Stomach smooth muscle (tissue), 2 donors: ENCODE results near the gene NLRC3.
"Not testable (repeated sequence)": the region's sequence is repeated elsewhere in the genome, so short reads cannot be mapped to it uniquely, and the experiment has no call there.

Experiments
- H3K27ac ChIP-seq: one replicate; pipeline ENCODE4 v1.7.0; 2013; ENCODE audit warnings: mild to moderate bottlenecking, low read length, inconsistent platforms
- H3K27me3 ChIP-seq, 2 donors: one replicate each; pipeline ENCODE4 v1.7.0; 2013; ENCODE audit warnings: low read length in 2 of 2; ENCODE audit not compliant: insufficient read depth in 2 of 2, control insufficient read depth in 1 of 2
- H3K36me3 ChIP-seq, 2 donors: one replicate each; pipeline ENCODE4 v1.7.0; 2013; ENCODE audit warnings: low read length in 2 of 2; ENCODE audit not compliant: control insufficient read depth in 2 of 2, insufficient read depth in 2 of 2
- H3K4me1 ChIP-seq: one replicate; pipeline ENCODE4 v1.7.0; 2013; ENCODE audit warnings: low read length; ENCODE audit not compliant: control insufficient read depth, insufficient read depth
- H3K4me3 ChIP-seq, 2 donors: one replicate each; pipeline ENCODE4 v1.7.0; 2013; ENCODE audit warnings: low read length in 2 of 2
- H3K9ac ChIP-seq, 2 donors: one replicate each; pipeline ENCODE4 v1.7.0; 2013; ENCODE audit warnings: low read length in 2 of 2, mild to moderate bottlenecking in 1 of 2
- H3K9me3 ChIP-seq, 2 donors: one replicate each; pipeline ENCODE4 v1.7.0; 2013; ENCODE audit warnings: low read length in 2 of 2; ENCODE audit not compliant: control insufficient read depth in 2 of 2
- donor health status: healthy.
- donor health status: Pancreatic carcinoma.

Gene NLRC3

DNA sequence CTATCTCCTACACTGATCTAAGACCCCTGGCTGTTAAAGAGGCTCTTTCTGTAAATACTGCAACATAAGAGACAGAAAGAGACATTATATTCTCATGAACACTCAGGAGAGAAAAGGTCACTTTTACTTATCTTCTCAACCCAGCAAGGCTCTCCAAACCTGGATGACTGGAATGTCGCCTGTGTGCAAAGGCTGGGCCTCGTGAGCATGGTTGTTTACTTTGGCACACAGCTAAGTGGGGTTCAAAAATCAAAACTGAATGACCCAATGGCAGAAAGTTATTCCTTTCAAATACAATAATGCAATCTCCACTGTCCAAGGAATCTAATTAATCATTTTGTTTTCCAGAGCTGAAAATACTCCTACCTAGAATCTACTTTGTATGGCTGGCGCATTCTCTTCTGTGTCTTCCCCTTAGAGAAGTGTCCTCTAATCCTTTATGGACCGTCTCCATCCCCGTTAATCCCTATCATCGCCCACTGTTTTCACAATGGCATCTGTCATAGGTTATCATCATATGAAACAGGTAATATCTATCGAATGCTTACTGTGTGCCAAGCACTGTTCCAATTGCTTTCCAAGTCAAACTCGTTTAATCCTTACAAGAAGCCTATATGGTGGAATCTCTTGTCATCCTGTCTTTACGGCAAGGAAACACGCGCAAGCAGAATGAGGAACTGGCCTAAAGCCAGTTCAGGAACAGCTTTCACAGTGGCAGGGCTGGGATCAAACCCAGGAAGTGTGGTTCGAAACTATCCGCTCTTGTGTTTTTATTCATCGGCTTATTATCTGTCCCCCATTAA, 32.9 kb upstream of the NLRC3 start:
- H3K4me3 ChIP-seq: peak overlapping the region; percentile 84 to 95

DNA sequence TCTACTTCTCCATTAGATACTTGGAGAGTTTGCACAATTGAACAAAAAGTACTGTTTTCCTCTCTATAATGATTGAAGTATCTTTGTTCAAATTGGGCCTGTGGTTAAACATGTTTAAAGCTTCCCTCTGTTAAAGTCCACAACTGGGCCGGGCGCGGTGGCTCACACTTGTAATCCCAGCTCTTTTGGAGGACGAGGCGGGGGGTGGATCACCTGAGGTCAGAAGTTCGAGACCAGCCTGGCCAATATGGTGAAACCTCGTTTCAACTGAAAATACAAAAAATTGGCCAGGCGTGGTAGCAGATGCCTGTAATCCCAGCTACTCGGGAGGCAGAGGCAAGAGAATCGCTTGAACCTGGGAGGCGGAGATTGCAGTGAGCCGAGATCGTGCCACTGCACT, 31.8 kb upstream of the NLRC3 start:
- not testable (repeated sequence) for H3K9ac ChIP-seq, H3K36me3 ChIP-seq, H3K4me3 ChIP-seq, H3K9me3 ChIP-seq, H3K27me3 ChIP-seq, H3K27ac ChIP-seq
- H3K4me1 ChIP-seq: peaks cover 15% of the 10 kb centered on the region

More for the DNA sequence above, 32.9 kb upstream of the NLRC3 start:
- Histone ChIP-seq H3K9me3 (no peaks in the 10 kb centered on the region), H3K9ac (peak overlapping the region in 1 of 2 donors; percentile 59), H3K4me1 (peaks cover 15% of the 10 kb centered on the region), H3K36me3 (peaks cover 0 to under 1% of the 10 kb centered on the region in 2 donors), H3K27ac (no peak overlapping the region), H3K27me3 (no peaks in the 10 kb centered on the region)

DNA sequence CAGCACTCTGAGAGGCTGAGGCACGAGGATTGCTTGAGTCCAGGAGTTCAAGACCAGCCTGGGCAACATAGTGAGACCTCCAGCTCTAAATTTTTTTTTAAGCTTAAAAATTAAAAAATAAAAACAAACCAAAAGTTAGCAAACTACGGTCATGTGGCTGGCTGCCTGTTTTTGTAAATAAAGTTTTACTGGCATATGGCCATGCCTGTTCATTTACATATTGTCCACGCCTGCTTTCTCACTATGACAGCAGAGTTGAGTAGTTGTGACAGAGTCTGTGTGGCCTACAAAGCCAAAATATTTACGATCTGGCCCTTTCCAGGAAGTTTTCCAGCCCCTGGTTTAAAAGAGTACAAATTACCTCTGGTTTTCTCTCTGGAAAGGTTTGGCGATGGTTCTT, 30.9 kb upstream of the NLRC3 start:
- H3K9me3 ChIP-seq: no peaks in the 10 kb centered on the region
- H3K27me3 ChIP-seq: no peaks in the 10 kb centered on the region
- no peak overlapping the region for H3K27ac ChIP-seq
- no peak overlapping the region for H3K9ac ChIP-seq
- H3K4me1 ChIP-seq: peaks cover 15% of the 10 kb centered on the region
- no peak overlapping the region for H3K4me3 ChIP-seq
- H3K36me3 ChIP-seq: no peaks in the 10 kb centered on the region

DNA sequence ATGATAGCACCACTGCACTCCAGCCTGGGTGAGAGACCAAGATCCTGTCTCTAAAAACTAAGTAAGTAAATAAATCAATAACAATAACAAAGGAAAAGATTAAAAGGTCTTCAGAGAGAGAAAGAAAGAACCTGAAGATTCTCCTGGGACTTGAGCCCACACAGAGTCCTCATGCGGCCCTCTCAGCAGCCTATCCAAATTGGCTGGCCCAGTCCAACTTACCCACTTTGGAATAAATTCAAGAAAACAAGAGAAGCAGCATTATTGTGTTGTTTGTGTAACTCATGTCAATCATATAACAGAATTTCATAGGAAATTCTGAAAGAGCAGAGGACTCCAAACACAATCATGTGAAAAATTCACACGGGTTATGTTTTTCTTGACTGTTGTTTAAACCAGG, 30.4 kb upstream of the NLRC3 start:
- no peak overlapping the region for H3K9ac ChIP-seq
- H3K4me1 ChIP-seq: peaks cover 14% of the 10 kb centered on the region
- H3K36me3 ChIP-seq: peaks cover 0 to 2% of the 10 kb centered on the region in 2 donors
- no peak overlapping the region for H3K27ac ChIP-seq
- H3K9me3 ChIP-seq: no peaks in the 10 kb centered on the region
- no peak overlapping the region for H3K4me3 ChIP-seq
- H3K27me3 ChIP-seq: no peaks in the 10 kb centered on the region

DNA sequence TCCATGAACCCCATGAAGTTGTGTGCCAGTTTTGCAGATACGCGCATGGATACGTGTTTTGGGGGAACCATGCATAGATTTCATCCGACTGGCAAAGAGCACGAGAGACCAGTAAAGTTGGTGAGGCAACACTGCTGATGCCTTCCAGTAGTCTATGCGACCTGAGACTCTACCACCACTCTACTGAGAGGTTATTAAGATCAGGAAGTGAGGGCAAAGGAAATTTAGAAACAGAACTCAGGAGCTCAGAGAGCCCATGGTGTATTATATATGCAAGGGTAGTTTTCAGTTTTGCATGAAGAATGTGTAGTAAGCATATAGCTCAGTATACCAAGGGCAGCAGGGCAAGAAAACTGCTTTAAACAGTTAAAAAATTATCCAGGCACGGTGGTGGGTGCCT, 30.0 kb upstream of the NLRC3 start:
- Histone ChIP-seq H3K9ac (no peak overlapping the region), H3K9me3 (no peaks in the 10 kb centered on the region), H3K4me1 (peaks cover 11% of the 10 kb centered on the region), H3K4me3 (no peak overlapping the region), H3K27ac (no peak overlapping the region), H3K36me3 (peaks cover 2 to 6% of the 10 kb centered on the region in 2 donors), H3K27me3 (no peaks in the 10 kb centered on the region)

DNA sequence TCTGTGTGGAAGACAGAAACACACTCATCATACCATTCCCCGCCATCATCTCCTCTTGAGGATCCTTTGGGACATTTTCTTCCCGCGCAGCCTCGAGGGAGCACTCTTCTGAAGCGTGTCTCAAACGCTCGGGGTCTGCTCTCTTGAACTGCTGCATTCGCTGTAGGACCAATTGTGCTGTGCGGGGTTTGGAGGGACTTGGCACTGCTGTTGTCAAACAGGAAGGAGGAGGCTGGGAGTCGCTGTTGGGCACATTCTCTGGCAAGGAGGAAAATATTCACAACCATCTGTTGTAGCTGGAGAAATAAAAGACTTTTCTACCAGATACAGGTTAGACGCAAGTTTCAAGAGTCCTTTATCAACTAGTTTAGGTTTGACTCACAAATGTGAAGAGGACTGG, 29.2 kb upstream of the NLRC3 start:
- no peaks in the 10 kb centered on the region for H3K9me3 ChIP-seq
- no peaks in the 10 kb centered on the region for H3K27me3 ChIP-seq
- H3K4me3 ChIP-seq: no peak overlapping the region
- H3K27ac ChIP-seq: no peak overlapping the region
- H3K9ac ChIP-seq: no peak overlapping the region
- peaks cover 4 to 13% of the 10 kb centered on the region in 2 donors for H3K36me3 ChIP-seq
- peaks cover 11% of the 10 kb centered on the region for H3K4me1 ChIP-seq

DNA sequence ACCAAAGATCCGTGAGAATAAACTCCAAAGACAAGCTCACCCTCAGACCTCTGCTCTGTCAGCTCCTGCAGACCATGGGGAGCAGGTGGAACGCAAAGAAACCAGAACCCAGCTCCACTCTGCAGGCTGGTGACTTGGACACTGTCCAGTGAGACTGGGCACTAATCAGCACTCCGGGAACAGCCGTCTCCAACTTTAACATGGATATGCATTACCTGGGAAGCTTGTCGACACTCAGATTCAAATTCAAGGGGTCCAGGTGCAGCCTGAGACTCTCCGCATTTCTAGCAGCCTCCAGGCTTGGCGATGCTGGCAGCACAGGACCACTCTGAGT, 25.1 kb upstream of the NLRC3 start:
- H3K9me3 ChIP-seq: no peaks in the 10 kb centered on the region
- H3K9ac ChIP-seq: no peak overlapping the region
- no peaks in the 10 kb centered on the region for H3K27me3 ChIP-seq
- H3K27ac ChIP-seq: no peak overlapping the region
- no peaks in the 10 kb centered on the region for H3K4me1 ChIP-seq
- peaks cover 11 to 20% of the 10 kb centered on the region in 2 donors for H3K36me3 ChIP-seq
- no peak overlapping the region for H3K4me3 ChIP-seq

DNA sequence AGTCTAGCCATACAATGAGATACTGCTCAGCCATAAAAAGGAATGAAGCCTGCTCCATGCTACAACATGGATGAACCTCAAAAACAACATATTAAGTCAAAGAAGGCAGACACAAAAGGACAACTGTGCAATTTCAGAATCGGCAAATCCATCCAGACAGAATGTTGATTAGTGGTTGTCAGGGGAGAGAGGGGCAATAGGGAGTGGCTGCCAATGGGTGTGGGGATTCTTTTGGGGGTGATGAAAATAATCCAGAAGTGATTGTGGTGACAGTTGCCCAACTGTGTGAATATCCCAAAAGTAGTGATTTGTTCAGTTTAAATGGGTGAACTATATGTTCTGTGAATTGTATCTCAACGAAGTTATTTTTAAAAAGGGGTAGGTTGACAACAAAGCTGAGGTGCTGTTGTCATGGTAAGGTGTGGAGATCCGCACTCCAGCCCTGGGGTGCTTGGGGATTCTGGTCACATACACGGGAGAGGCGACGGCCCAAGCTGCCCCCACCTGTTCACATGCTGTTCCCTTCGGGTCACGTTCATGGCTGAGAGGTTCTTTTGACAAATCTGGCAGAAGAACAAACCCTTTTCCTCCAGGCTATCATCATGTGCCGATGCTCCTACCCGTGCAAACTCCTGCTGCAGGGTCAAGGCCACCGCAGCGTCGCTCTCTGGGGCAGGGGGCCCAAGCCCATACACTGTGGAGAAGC, 24.6 kb upstream of the NLRC3 start:
- H3K27me3 ChIP-seq: no peaks in the 10 kb centered on the region
- H3K27ac ChIP-seq: no peak overlapping the region
- H3K9ac ChIP-seq: no peak overlapping the region
- no peak overlapping the region for H3K4me3 ChIP-seq
- H3K9me3 ChIP-seq: no peaks in the 10 kb centered on the region
- H3K36me3 ChIP-seq: peaks cover 11 to 20% of the 10 kb centered on the region in 2 donors
- H3K4me1 ChIP-seq: no peaks in the 10 kb centered on the region

DNA sequence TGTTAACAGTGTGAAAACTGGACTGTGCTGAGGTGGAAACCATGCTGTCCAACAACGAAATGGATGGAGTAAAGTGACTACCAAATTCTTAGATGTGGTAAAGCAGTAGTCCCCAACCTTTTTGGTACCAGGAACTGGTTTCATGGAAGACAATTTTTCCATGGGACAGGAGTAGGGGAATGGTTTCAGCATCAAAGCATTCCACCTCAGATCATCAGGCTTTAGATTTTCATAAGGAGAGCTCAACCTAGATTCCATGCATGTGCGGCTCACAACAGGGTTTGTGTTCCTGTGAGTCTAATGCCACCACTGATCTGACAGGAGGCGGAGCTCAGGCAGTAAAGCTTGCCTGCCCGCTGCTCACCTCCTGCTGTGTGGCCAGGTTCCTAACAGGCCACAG, 22.7 kb upstream of the NLRC3 start:
- Histone ChIP-seq H3K36me3 (peaks cover 11 to 20% of the 10 kb centered on the region in 2 donors), H3K9me3 (no peaks in the 10 kb centered on the region), H3K27me3 (no peaks in the 10 kb centered on the region), H3K27ac (no peak overlapping the region), H3K9ac (no peak overlapping the region), H3K4me1 (no peaks in the 10 kb centered on the region), H3K4me3 (no peak overlapping the region)

DNA sequence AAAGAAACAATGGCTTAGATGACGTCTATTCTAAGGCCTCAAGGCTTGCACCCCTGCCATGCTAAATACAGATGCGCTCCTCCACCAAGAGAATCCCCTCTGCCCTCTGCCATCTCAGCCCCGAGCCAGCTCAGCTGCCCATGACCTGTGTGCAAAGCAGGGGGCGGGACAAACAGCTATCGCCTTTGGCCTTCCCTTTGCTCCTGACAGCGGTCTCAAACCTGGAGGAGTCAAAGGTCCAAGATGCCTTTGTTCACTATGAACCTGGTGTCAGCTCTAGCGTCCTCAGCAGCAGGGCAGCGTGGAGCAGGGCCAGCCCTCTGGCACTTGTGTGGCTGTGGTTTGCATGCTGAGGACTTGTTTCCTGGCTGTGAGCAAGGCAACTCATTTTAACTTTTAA, 21.9 kb upstream of the NLRC3 start:
- Histone ChIP-seq H3K36me3 (peaks cover 11 to 20% of the 10 kb centered on the region in 2 donors), H3K4me3 (no peak overlapping the region), H3K4me1 (no peaks in the 10 kb centered on the region), H3K9me3 (no peaks in the 10 kb centered on the region), H3K27me3 (no peaks in the 10 kb centered on the region), H3K9ac (no peak overlapping the region), H3K27ac (no peak overlapping the region)

DNA sequence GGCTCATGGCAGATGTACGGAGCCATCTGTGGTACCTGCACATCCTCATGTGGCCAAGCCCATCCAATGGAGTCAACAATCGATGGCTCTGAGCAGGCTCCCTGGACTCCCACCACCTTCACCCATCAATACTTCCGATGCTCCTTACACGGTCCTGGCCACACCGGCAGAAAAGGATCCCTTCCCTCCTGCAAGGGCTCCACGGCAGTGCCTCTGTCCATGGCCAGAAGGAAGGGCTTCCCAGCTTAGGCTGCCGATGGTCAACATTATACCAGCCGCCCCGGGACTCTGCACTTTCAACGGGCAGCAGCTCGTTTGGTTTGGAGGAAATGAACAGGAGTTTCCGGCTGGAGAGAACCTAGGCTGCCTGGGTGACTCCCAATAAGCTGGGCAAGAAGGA, 21.0 kb upstream of the NLRC3 start:
- H3K4me1 ChIP-seq: no peaks in the 10 kb centered on the region
- H3K9ac ChIP-seq: no peak overlapping the region
- H3K27me3 ChIP-seq: no peaks in the 10 kb centered on the region
- peaks cover 11 to 20% of the 10 kb centered on the region in 2 donors for H3K36me3 ChIP-seq
- H3K4me3 ChIP-seq: no peak overlapping the region
- no peaks in the 10 kb centered on the region for H3K9me3 ChIP-seq
- H3K27ac ChIP-seq: no peak overlapping the region
